Activated B cell treated with CpG ODN at 0.5 μM for 24 hours (primary cell): ENCODE results near the gene SAMD4A. TPM values are rescaled to one million over a fixed set of nuclear protein-coding genes. Genes with fewer than 3 reads are reported as not detected.

ENCODE experiments used
- ATAC-seq: fragments of 200-7000 bp; cut with Tn5 transposase; one replicate; pipeline ENCODE4 v1.10.0; 2021; ENCODE audit warnings: low read depth, mild to moderate bottlenecking, moderate library complexity
- CTCF ChIA-PET: fragments of 350-600 bp; sonication (Branson Sonifier 250); formaldehyde crosslinking; loops from one replicate; lab custom pipeline; 2021; ENCODE audit warnings: antibody characterized with exemption; lab: Charles Lee
- POLR2A ChIA-PET: fragments of 350-600 bp; sonication (Branson Sonifier 250); formaldehyde crosslinking; loops from one replicate; lab custom pipeline; 2021; ENCODE audit warnings: antibody characterized with exemption; lab: Charles Lee
- DNase-seq: peaks from one replicate; pipeline ENCODE4 v3.0.0; 2022
- H3K27ac Mint-ChIP-seq: one replicate; pipeline ENCODE4 v1.8.0; 2020; ENCODE audit warnings: mixed read lengths
- H3K27me3 Mint-ChIP-seq: one replicate; pipeline ENCODE4 v1.8.0; 2021; ENCODE audit warnings: mixed read lengths
- H3K36me3 Mint-ChIP-seq: one replicate; pipeline ENCODE4 v1.8.0; 2021; ENCODE audit warnings: low read depth, mixed read lengths
- H3K4me1 Mint-ChIP-seq: one replicate; pipeline ENCODE4 v1.8.0; 2021; ENCODE audit warnings: mixed read lengths
- H3K4me3 Mint-ChIP-seq: one replicate; pipeline ENCODE4 v1.8.0; 2020; ENCODE audit warnings: mild to moderate bottlenecking, mixed read lengths
- H3K9me3 Mint-ChIP-seq: one replicate; pipeline ENCODE4 v1.8.0; 2020; ENCODE audit warnings: mixed read lengths
- CTCF ChIP-seq: fragments of 200-600 bp; IDR thresholded peaks from one replicate; pipeline ENCODE4 v1.8.0; 2022; ENCODE audit warnings: antibody characterized with exemption, mild to moderate bottlenecking
- intact Hi-C: fragments of 100-400 bp; cut with micrococcal nuclease; formaldehyde crosslinking; loops from one replicate; pipeline ENCODE4 v1.15.1; 2024
- total RNA-seq: library from RNA; stranded (reverse); gene quantifications from 2 replicates; pipeline ENCODE4 v1.2.3, GENCODE V29; 2022

The SAMD4A gene
- total RNA-seq, 1 donor from 2014 or later = 8.7 TPM

- no peaks in the 10 kb centered on the region for H3K36me3 Mint-ChIP-seq
- POLR2A ChIA-PET = no interaction called here
- intact Hi-C loops = no loop called here
Measured at GRCh38 chr14:54640506-54640905, 73.6 kb downstream of the SAMD4A start.

GRCh38 chr14:54642121-54642520 is 75.2 kb downstream of the SAMD4A start:
- POLR2A ChIA-PET = no interaction called here
- ATAC-seq (no peak), DNase-seq (no peak)
- no peak overlapping the region for H3K4me3 Mint-ChIP-seq
- no peaks in the 10 kb centered on the region for H3K9me3 Mint-ChIP-seq
- no peak overlapping the region for H3K27ac Mint-ChIP-seq
- H3K27me3 Mint-ChIP-seq = no peaks in the 10 kb centered on the region
- H3K36me3 Mint-ChIP-seq = no peaks in the 10 kb centered on the region
- no peaks in the 10 kb centered on the region for H3K4me1 Mint-ChIP-seq
- intact Hi-C loops = no loop called here
- no peak for TF ChIP-seq CTCF
- CTCF ChIA-PET = interaction anchor here (1.0 to 3.3 kb wide), 4 partner anchors 10 to 132 kb away, joined by 3 to 48 read pairs (median 7); partner anchors contain the start of gene SAMD4A

More at GRCh38 chr14:54640506-54640905, 73.6 kb downstream of the SAMD4A start:
- CTCF ChIA-PET = no interaction called here
- Mint-ChIP-seq H3K4me3 (no peak overlapping the region), H3K9me3 (no peaks in the 10 kb centered on the region), H3K27ac (no peak overlapping the region), H3K27me3 (no peaks in the 10 kb centered on the region), H3K4me1 (no peaks in the 10 kb centered on the region)
- ATAC-seq (no peak), DNase-seq (no peak)
- TF ChIP-seq CTCF = no peak

GRCh38 chr14:54642801-54643695 is 76.1 kb downstream of the SAMD4A start:
- no peaks in the 10 kb centered on the region for H3K9me3 Mint-ChIP-seq
- H3K27me3 Mint-ChIP-seq = no peaks in the 10 kb centered on the region
- ATAC-seq (no peak), DNase-seq (no peak)
- CTCF ChIA-PET = interaction anchor here (1.0 to 3.3 kb wide), 6 partner anchors 9 to 131 kb away, joined by 3 to 48 read pairs (median 6); partner anchors contain the start of gene SAMD4A
- no peak for TF ChIP-seq CTCF
- H3K4me3 Mint-ChIP-seq = no peak overlapping the region
- H3K4me1 Mint-ChIP-seq = no peaks in the 10 kb centered on the region
- POLR2A ChIA-PET = interaction anchor here (0.6 kb wide), 2 partner anchors 26 to 137 kb away, joined by 4 to 11 read pairs; no protein-coding TSS in a partner anchor
- intact Hi-C loops = loop anchor here (1.0 kb wide), 2 partner anchors 79 to 131 kb away; no protein-coding TSS in a partner anchor
- H3K36me3 Mint-ChIP-seq = no peaks in the 10 kb centered on the region
- no peak overlapping the region for H3K27ac Mint-ChIP-seq

- CTCF ChIA-PET = interaction anchor here (1.2 to 3.3 kb wide), 5 partner anchors 10 to 130 kb away, joined by 4 to 48 read pairs (median 7); partner anchors contain the start of gene SAMD4A
- no peak for ATAC-seq
- Mint-ChIP-seq H3K9me3 (no peaks in the 10 kb centered on the region), H3K4me3 (no peak overlapping the region), H3K27me3 (no peaks in the 10 kb centered on the region), H3K27ac (no peak overlapping the region), H3K36me3 (no peaks in the 10 kb centered on the region), H3K4me1 (no peaks in the 10 kb centered on the region)
- intact Hi-C loops = loop anchor here (1.0 kb wide), 2 partner anchors 79 to 131 kb away; no protein-coding TSS in a partner anchor
- POLR2A ChIA-PET = interaction anchor here (0.6 kb wide), 1 partner anchor 136 kb away, joined by 11 read pairs; no protein-coding TSS in a partner anchor
- TF ChIP-seq CTCF = no peak
- no peak for DNase-seq
Measured at GRCh38 chr14:54643696-54644176, 76.8 kb downstream of the SAMD4A start.

GRCh38 chr14:54645639-54646038 is 78.7 kb downstream of the SAMD4A start:
- intact Hi-C loops = no loop called here
- Mint-ChIP-seq H3K4me1 (peaks cover 4% of the 10 kb centered on the region), H3K27me3 (no peaks in the 10 kb centered on the region), H3K36me3 (no peaks in the 10 kb centered on the region), H3K9me3 (no peaks in the 10 kb centered on the region), H3K27ac (no peak overlapping the region), H3K4me3 (no peak overlapping the region)
- no peak for ATAC-seq
- ChIA-PET POLR2A (no interaction called here), CTCF (interaction anchor here (0.6 kb wide), 1 partner anchor 34 kb away, joined by 4 read pairs; no protein-coding TSS in a partner anchor)
- no peak for DNase-seq
- TF ChIP-seq CTCF = no peak
